Hepatocyte (in vitro differentiated cells): ENCODE results near the gene CCM2L. TPM values are rescaled to one million over a fixed set of nuclear protein-coding genes. Genes with fewer than 3 reads are reported as not detected.

Experiments used
- DNase-seq: peaks from one replicate; pipeline ENCODE4 v3.0.0-alpha.2; 2016; ENCODE audit warnings: low spot score
- H2AFZ ChIP-seq: fragments of 200-600 bp; sonication (generic); 2 replicates; pipeline ENCODE4 v1.6.0; 2016; ENCODE audit warnings: antibody characterized with exemption, mild to moderate bottlenecking
- H3K27ac ChIP-seq: fragments of 200-600 bp; sonication (generic); 2 replicates; pipeline ENCODE4 v1.5.1; 2016; ENCODE audit warnings: mild to moderate bottlenecking
- H3K27me3 ChIP-seq: fragments of 200-600 bp; sonication (generic); 2 replicates; pipeline ENCODE4 v1.6.1; 2016
- H3K36me3 ChIP-seq: fragments of 200-600 bp; sonication (generic); replicated peaks from 2 replicates; pipeline ENCODE4 v1.5.1; 2016; ENCODE audit warnings: low read depth; ENCODE audit not compliant: insufficient read depth
- H3K4me1 ChIP-seq: fragments of 200-600 bp; sonication (generic); 2 replicates; pipeline ENCODE4 v1.5.1; 2016; ENCODE audit warnings: mild to moderate bottlenecking, moderate library complexity; ENCODE audit not compliant: insufficient read depth
- H3K4me2 ChIP-seq: fragments of 200-600 bp; sonication (generic); 2 replicates; pipeline ENCODE4 v1.6.0; 2016
- H3K4me3 ChIP-seq: fragments of 200-600 bp; sonication (generic); 2 replicates; pipeline ENCODE4 v1.5.1; 2016; ENCODE audit warnings: mild to moderate bottlenecking
- H3K79me2 ChIP-seq: fragments of 200-600 bp; sonication (generic); 2 replicates; pipeline ENCODE4 v1.6.0; 2017; ENCODE audit warnings: mild to moderate bottlenecking
- H3K9me2 ChIP-seq: fragments of 200-600 bp; sonication (generic); replicated peaks from 2 replicates; pipeline ENCODE4 v1.6.0; 2017; ENCODE audit warnings: mild to moderate bottlenecking; ENCODE audit not compliant: insufficient read depth
- H3K9me3 ChIP-seq: fragments of 200-600 bp; sonication (generic); 2 replicates; pipeline ENCODE4 v1.5.1; 2016; ENCODE audit warnings: low read depth, mild to moderate bottlenecking
- H4K20me1 ChIP-seq: fragments of 200-600 bp; sonication (generic); 2 replicates; pipeline ENCODE4 v1.6.0; 2016; ENCODE audit warnings: mild to moderate bottlenecking; ENCODE audit not compliant: insufficient read depth, poor library complexity, severe bottlenecking
- EZH2 ChIP-seq: fragments of 200-600 bp; sonication (generic); IDR thresholded peaks from 2 replicates; pipeline ENCODE4 v1.6.1; 2016; ENCODE audit warnings: antibody characterized with exemption, mild to moderate bottlenecking, borderline replicate concordance
- EZH2phosphoT487 ChIP-seq: fragments of 200-600 bp; sonication (generic); IDR thresholded peaks from one replicate; pipeline ENCODE4 v1.6.1; 2018; ENCODE audit warnings: antibody characterized with exemption, mild to moderate bottlenecking, low read depth, moderate library complexity; ENCODE audit not compliant: unreplicated experiment, severe bottlenecking
- WGBS: methylation state at CpG from one replicate; pipeline ENCODE4 v1.1.6; 2016; ENCODE audit warnings: low lambda C conversion rate; ENCODE audit errors: missing lambda C conversion rate; 5-methylcytosine and 5-hydroxymethylcytosine counted together
- polyA plus RNA-seq: library from polyadenylated mRNA; unstranded; fragments of >200 nt; fragmentation: Nextera tagmentation; extraction: Ambion mirVana; gene quantifications from 2 replicates; pipeline ENCODE4 v1.2.1, GENCODE V29; 2016
- total RNA-seq: library from RNA; depleted of rRNA; stranded (reverse); fragments of >200 nt; gene quantifications from 2 replicates; pipeline ENCODE4 v1.2.3, GENCODE V29; 2014
- TF ChIP-seq, protein P1 (sequence below): fragments of 200-600 bp; sonication (generic); IDR thresholded peaks from 2 replicates; pipeline ENCODE4 v1.5.1; 2016; ENCODE audit warnings: antibody characterized with exemption, mild to moderate bottlenecking; ENCODE audit not compliant: poor library complexity

The CCM2L gene
- total and polyA plus RNA-seq, 2 experiments from 2014 or later = 0.77 to 1.0 TPM

DNA sequence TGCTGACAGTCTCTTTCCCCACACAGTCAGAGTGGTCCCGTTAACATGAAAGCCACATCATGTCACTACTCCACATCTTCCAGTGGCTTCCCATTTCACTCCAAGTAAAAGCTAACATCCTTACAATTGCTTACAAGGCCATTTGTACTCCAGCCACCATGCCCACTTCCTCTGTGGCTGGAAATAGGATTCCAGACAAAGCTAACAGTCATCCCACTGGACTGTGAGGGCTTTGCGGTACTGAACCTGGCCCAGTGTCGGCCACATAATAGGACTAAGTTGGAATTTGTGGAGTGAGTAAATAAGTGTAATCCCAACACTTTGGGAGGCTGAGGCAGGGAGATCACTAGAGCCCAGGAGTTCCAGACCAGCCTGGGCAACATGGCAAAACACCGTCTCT lies 10.9 kb downstream of the CCM2L start:
- H3K4me3 ChIP-seq = no peak overlapping the region
- no peak overlapping the region for H2AFZ ChIP-seq
- no peaks in the 10 kb centered on the region for H4K20me1 ChIP-seq
- peaks cover 80% of the 10 kb centered on the region for H3K27me3 ChIP-seq
- H3K4me1 ChIP-seq = peaks cover 8% of the 10 kb centered on the region
- no peak for DNase-seq
- WGBS = 92% methylated on average over 4 of the region's 4 CpGs
- no peaks in the 10 kb centered on the region for H3K9me2 ChIP-seq
- no peaks in the 10 kb centered on the region for H3K9me3 ChIP-seq
- no peaks in the 10 kb centered on the region for H3K36me3 ChIP-seq
- TF ChIP-seq EZH2phosphoT487 (no peak), EZH2 (no peak)
- TF ChIP-seq, protein P1, sequence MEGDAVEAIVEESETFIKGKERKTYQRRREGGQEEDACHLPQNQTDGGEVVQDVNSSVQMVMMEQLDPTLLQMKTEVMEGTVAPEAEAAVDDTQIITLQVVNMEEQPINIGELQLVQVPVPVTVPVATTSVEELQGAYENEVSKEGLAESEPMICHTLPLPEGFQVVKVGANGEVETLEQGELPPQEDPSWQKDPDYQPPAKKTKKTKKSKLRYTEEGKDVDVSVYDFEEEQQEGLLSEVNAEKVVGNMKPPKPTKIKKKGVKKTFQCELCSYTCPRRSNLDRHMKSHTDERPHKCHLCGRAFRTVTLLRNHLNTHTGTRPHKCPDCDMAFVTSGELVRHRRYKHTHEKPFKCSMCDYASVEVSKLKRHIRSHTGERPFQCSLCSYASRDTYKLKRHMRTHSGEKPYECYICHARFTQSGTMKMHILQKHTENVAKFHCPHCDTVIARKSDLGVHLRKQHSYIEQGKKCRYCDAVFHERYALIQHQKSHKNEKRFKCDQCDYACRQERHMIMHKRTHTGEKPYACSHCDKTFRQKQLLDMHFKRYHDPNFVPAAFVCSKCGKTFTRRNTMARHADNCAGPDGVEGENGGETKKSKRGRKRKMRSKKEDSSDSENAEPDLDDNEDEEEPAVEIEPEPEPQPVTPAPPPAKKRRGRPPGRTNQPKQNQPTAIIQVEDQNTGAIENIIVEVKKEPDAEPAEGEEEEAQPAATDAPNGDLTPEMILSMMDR = no peak
- no peak overlapping the region for H3K27ac ChIP-seq
- no peak overlapping the region for H3K4me2 ChIP-seq
- no peaks in the 10 kb centered on the region for H3K79me2 ChIP-seq

DNA sequence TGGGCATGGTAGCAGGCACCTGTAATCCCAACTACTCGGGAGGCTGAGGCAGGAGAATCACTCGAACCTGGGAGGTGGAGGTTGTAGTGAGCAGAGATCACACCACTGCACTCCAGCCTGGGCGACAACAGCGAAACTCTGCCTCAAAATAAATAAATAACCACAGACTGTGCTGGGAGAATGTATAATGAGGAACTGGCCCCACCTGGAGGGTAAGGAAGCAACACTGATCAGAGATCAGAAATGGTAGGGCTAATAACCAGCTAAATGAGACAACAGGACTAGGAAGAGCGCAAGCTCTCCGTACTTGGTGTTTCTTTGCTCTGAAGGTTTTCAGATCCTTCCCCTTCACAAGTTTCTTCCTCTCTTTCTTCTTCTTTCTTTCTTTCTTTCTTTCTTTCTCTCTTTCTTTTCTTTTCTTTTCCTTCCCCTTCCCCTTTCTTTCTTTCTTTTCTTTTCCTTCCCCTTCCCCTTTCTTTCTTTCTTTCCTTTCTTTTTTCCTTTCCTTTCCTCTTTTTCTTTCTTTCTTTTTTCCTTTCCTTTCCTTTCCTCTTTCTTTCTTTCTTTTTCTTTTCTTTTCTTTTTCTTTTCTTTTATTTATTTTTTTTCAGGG lies 14.6 kb downstream of the CCM2L start:
- Histone ChIP-seq H3K4me1 (no peaks in the 10 kb centered on the region), H3K36me3 (no peaks in the 10 kb centered on the region), H3K9me2 (no peaks in the 10 kb centered on the region), H3K4me3 (no peak overlapping the region), H3K27ac (no peak overlapping the region), H3K79me2 (no peaks in the 10 kb centered on the region), H2AFZ (no peak overlapping the region), H3K4me2 (no peak overlapping the region), H3K9me3 (no peaks in the 10 kb centered on the region), H3K27me3 (peaks cover 63% of the 10 kb centered on the region), H4K20me1 (no peaks in the 10 kb centered on the region)
- TF ChIP-seq, protein P1 = no peak
- TF ChIP-seq EZH2 = no peak
- no peak for TF ChIP-seq EZH2phosphoT487
- 91% methylated on average over 6 of the region's 6 CpGs for WGBS
- DNase-seq = no peak

DNA sequence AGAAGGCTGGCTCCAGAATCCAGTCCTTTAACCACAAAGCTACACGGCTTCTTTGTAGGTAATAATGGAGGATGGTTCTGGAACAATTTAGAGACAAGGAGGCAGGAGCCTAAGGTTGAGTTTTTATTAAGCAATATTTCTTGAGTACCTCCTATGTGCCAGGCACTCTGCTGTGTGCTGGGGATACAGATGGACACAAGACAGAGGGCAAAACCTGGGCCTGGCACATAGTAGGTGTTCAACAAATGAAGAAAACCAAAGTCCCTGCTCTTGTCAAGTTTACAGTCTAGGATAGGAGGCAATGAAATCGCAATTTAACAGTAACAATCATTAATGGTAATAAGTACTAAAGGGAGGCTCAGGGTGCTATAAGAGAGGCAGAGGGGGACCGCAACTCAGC lies 17.4 kb downstream of the CCM2L start:
- no peaks in the 10 kb centered on the region for H3K9me2 ChIP-seq
- H3K27me3 ChIP-seq = peaks cover 42% of the 10 kb centered on the region
- no peak overlapping the region for H3K27ac ChIP-seq
- H3K4me3 ChIP-seq = no peak overlapping the region
- no peak overlapping the region for H3K4me2 ChIP-seq
- WGBS = 90% methylated on average over 3 of the region's 3 CpGs
- H3K36me3 ChIP-seq = no peaks in the 10 kb centered on the region
- H3K79me2 ChIP-seq = no peaks in the 10 kb centered on the region
- no peak for DNase-seq
- TF ChIP-seq, protein P1 = no peak
- no peak for TF ChIP-seq EZH2phosphoT487
- no peak for TF ChIP-seq EZH2
- H3K9me3 ChIP-seq = no peaks in the 10 kb centered on the region
- no peaks in the 10 kb centered on the region for H3K4me1 ChIP-seq
- H2AFZ ChIP-seq = no peak overlapping the region
- H4K20me1 ChIP-seq = no peaks in the 10 kb centered on the region
